DOHH2 (cell line): ENCODE results near the gene EPGN.

Experiments
- H3F3A ChIP-seq: fragments of 200-600 bp; sonication (generic), shearing (Covaris generic); 2 replicates; pipeline ENCODE4 v1.6.0; 2016; ENCODE audit warnings: antibody characterized with exemption, mild to moderate bottlenecking; ENCODE audit not compliant: control insufficient read depth, insufficient read depth
- H3K27ac ChIP-seq: fragments of 200-600 bp; sonication (generic); 2 replicates; pipeline ENCODE4 v1.5.1; 2014; ENCODE audit warnings: low read depth, mild to moderate bottlenecking, low read length, moderate library complexity
- H3K27me3 ChIP-seq: fragments of 200-600 bp; sonication (generic); 2 replicates; pipeline ENCODE4 v1.6.1; 2014; ENCODE audit warnings: mild to moderate bottlenecking, low read length, mixed read lengths; ENCODE audit not compliant: control insufficient read depth
- H3K36me3 ChIP-seq: fragments of 200-600 bp; sonication (generic); 2 replicates; pipeline ENCODE4 v1.6.1; 2014; ENCODE audit warnings: mild to moderate bottlenecking, low read length, moderate library complexity, mixed read lengths; ENCODE audit not compliant: control insufficient read depth
- H3K4me1 ChIP-seq: fragments of 200-600 bp; sonication (generic); 2 replicates; pipeline ENCODE4 v1.6.1; 2014; ENCODE audit warnings: mild to moderate bottlenecking, low read length, mixed read lengths; ENCODE audit not compliant: control insufficient read depth
- H3K4me2 ChIP-seq: fragments of 200-600 bp; sonication (generic); 2 replicates; pipeline ENCODE4 v1.6.0; 2014; ENCODE audit warnings: mild to moderate bottlenecking, low read length, moderate library complexity
- H3K4me3 ChIP-seq: fragments of 200-600 bp; sonication (generic); 2 replicates; pipeline ENCODE4 v1.5.1; 2014; ENCODE audit warnings: mild to moderate bottlenecking, low read length, mixed read lengths
- H3K79me2 ChIP-seq: fragments of 200-600 bp; sonication (generic); 2 replicates; pipeline ENCODE4 v1.6.1; 2014; ENCODE audit warnings: mild to moderate bottlenecking, low read length, mixed read lengths; ENCODE audit not compliant: control insufficient read depth
- H3K9me2 ChIP-seq: fragments of 200-600 bp; sonication (generic); replicated peaks from 2 replicates; pipeline ENCODE4 v1.6.1; 2014; ENCODE audit warnings: mild to moderate bottlenecking, low read length, mixed read lengths; ENCODE audit not compliant: control insufficient read depth
- H3K9me3 ChIP-seq: fragments of 200-600 bp; sonication (generic); 2 replicates; pipeline ENCODE4 v1.6.1; 2014; ENCODE audit warnings: antibody characterized with exemption, low read length, mixed read lengths; ENCODE audit not compliant: control insufficient read depth, insufficient read depth
- H4K20me1 ChIP-seq: fragments of 200-600 bp; sonication (generic); 2 replicates; pipeline ENCODE4 v1.6.0; 2014; ENCODE audit warnings: low read depth, mild to moderate bottlenecking, antibody characterized with exemption, low read length, moderate library complexity; ENCODE audit not compliant: control insufficient read depth, insufficient read depth
- EZH2phosphoT487 ChIP-seq: fragments of 200-600 bp; sonication (generic); IDR thresholded peaks from 2 replicates; pipeline ENCODE4 v1.6.1; 2017; ENCODE audit warnings: borderline replicate concordance, mild to moderate bottlenecking, antibody characterized with exemption, low read length, moderate library complexity, mixed read lengths
- TF ChIP-seq, protein P1 (sequence below): fragments of 200-600 bp; sonication (generic); IDR thresholded peaks from one replicate; pipeline ENCODE4 v1.5.1; 2014; ENCODE audit warnings: antibody characterized with exemption, mild to moderate bottlenecking, low read depth, low read length; ENCODE audit not compliant: poor library complexity, severe bottlenecking

Gene EPGN

DNA sequence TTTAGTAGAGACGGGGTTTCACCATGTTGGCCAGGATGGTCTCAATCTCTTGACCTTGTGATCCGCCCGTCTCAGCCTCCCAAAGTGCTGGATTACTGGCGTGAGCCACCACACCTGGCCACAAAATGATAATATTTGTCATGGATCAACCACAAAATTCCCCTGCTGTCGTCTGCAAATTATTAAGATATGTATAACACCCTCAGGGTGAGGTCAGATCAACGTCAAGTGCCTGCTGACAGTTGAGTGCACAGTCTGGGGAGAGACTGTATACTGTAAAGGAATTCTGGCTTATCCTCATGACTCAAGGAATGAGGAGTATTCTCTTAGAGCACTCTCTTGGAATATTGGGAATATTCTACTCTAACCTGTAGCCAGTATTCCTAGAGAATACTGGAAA, 11.2 kb downstream of the EPGN start:
- Histone ChIP-seq H3K4me1 (no peaks in the 10 kb centered on the region), H3K4me3 (no peak overlapping the region), H4K20me1 (no peaks in the 10 kb centered on the region), H3F3A (no peaks in the 10 kb centered on the region), H3K27me3 (peaks cover 22% of the 10 kb centered on the region), H3K36me3 (no peaks in the 10 kb centered on the region), H3K9me3 (no peaks in the 10 kb centered on the region), H3K9me2 (no peaks in the 10 kb centered on the region), H3K27ac (no peak overlapping the region), H3K79me2 (no peaks in the 10 kb centered on the region), H3K4me2 (no peak overlapping the region)
- TF ChIP-seq EZH2phosphoT487, result no peak
- TF ChIP-seq, protein P1, sequence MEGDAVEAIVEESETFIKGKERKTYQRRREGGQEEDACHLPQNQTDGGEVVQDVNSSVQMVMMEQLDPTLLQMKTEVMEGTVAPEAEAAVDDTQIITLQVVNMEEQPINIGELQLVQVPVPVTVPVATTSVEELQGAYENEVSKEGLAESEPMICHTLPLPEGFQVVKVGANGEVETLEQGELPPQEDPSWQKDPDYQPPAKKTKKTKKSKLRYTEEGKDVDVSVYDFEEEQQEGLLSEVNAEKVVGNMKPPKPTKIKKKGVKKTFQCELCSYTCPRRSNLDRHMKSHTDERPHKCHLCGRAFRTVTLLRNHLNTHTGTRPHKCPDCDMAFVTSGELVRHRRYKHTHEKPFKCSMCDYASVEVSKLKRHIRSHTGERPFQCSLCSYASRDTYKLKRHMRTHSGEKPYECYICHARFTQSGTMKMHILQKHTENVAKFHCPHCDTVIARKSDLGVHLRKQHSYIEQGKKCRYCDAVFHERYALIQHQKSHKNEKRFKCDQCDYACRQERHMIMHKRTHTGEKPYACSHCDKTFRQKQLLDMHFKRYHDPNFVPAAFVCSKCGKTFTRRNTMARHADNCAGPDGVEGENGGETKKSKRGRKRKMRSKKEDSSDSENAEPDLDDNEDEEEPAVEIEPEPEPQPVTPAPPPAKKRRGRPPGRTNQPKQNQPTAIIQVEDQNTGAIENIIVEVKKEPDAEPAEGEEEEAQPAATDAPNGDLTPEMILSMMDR, result no peak

DNA sequence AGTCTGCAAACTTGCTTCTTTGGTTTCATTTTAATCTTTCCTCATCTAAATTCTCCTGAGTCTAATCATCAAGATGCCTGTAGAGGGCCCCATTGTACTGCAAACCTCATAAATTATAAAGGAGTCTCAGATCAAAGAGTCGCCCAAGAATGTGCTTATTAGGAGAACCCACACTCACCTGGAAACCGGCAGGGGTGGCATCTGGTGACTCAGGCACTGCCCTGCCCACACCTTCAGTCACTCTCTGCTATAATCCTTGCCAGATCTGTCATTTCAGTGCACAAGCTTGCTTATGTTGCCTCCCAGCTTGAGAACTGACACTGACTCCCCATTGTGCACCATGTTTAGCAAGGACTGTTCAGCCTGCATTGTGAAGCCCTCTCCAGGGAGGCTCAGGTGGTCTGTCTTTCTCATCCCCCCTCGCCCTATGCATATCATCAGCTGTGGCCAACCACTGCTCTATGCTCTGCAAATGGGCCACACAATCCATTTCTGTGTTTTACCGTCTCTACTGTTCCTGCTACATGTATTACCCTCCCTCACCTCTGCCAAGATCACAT, 12.4 kb downstream of the EPGN start:
- Histone ChIP-seq H3K79me2 (no peaks in the 10 kb centered on the region), H3K36me3 (no peaks in the 10 kb centered on the region), H3K4me2 (no peak overlapping the region), H3K27ac (no peak overlapping the region), H3K4me1 (no peaks in the 10 kb centered on the region), H3K9me2 (no peaks in the 10 kb centered on the region), H4K20me1 (no peaks in the 10 kb centered on the region), H3K4me3 (no peak overlapping the region), H3K27me3 (peaks cover 21% of the 10 kb centered on the region), H3K9me3 (no peaks in the 10 kb centered on the region), H3F3A (no peaks in the 10 kb centered on the region)
- no peak for TF ChIP-seq EZH2phosphoT487
- TF ChIP-seq, protein P1, result peak; percentile 59

DNA sequence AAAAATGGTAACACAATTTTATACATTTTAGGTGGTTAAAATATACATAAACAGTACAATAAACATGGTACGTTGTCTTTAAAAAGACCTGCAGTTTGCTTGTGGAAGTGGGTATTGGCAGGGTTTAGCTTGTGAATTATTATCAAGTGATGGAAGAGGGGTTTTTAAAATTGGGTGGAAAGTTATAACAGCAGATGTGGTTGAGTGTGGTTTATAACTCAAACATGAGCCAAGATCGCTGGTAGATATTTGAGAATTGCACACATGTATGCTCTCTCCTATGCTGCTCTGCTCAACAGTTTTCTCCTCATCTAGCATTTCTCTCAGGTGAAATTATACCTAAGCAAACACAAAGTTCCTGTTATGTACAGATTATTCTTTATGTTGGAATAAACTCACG, 14.0 kb downstream of the EPGN start:
- peaks cover 16% of the 10 kb centered on the region for H3K27me3 ChIP-seq
- no peaks in the 10 kb centered on the region for H3K9me3 ChIP-seq
- H3K4me2 ChIP-seq, result no peak overlapping the region
- H3K9me2 ChIP-seq, result no peaks in the 10 kb centered on the region
- no peaks in the 10 kb centered on the region for H3K79me2 ChIP-seq
- no peaks in the 10 kb centered on the region for H4K20me1 ChIP-seq
- H3K4me1 ChIP-seq, result no peaks in the 10 kb centered on the region
- TF ChIP-seq, protein P1, result no peak
- TF ChIP-seq EZH2phosphoT487, result no peak
- no peak overlapping the region for H3K27ac ChIP-seq
- no peak overlapping the region for H3K4me3 ChIP-seq
- H3K36me3 ChIP-seq, result no peaks in the 10 kb centered on the region
- no peaks in the 10 kb centered on the region for H3F3A ChIP-seq
